H1 (cell line): ENCODE results near the gene ASB3. TPM values are rescaled to one million over a fixed set of nuclear protein-coding genes. Genes with fewer than 3 reads are reported as not detected.

Experiments
- ATF2 ChIP-seq: IDR thresholded peaks from 2 replicates; pipeline ENCODE4 v1.6.1; 2012; ENCODE audit warnings: low read length, inconsistent platforms
- ATF3 ChIP-seq: IDR thresholded peaks from 2 replicates; pipeline ENCODE4 v1.6.1; 2011; ENCODE audit warnings: low read depth, mild to moderate bottlenecking, low read length; ENCODE audit not compliant: insufficient read depth
- CHD7 ChIP-seq: fragments of 300-600 bp; sonication (generic); IDR thresholded peaks from 2 replicates; pipeline ENCODE4 v1.7.1; 2012; ENCODE audit warnings: low read length, moderate library complexity, mild to moderate bottlenecking, inconsistent platforms; ENCODE audit not compliant: insufficient replicate concordance
- FOSL1 ChIP-seq: IDR thresholded peaks from 2 replicates; pipeline ENCODE4 v1.6.1; 2011; ENCODE audit warnings: mild to moderate bottlenecking, low read depth, low read length, moderate library complexity; ENCODE audit not compliant: insufficient read depth
- JUN ChIP-seq: IDR thresholded peaks from 2 replicates; pipeline ENCODE4 v1.6.1; 2011; ENCODE audit warnings: low read depth, mild to moderate bottlenecking, improper control_type of control experiment, low read length
- POLR2AphosphoS5 ChIP-seq: IDR thresholded peaks from 2 replicates; pipeline ENCODE4 v1.6.1; 2011; ENCODE audit warnings: low read depth, low read length
- SIX5 ChIP-seq: IDR thresholded peaks from 2 replicates; pipeline ENCODE4 v1.6.1; 2011; ENCODE audit warnings: mild to moderate bottlenecking, low read depth, low read length
- SP4 ChIP-seq: IDR thresholded peaks from 2 replicates; pipeline ENCODE4 v1.6.1; 2012; ENCODE audit warnings: low read length, inconsistent platforms
- polyA plus RNA-seq, 7 experiments: library from polyadenylated mRNA; depleted of rRNA in 3 of 7; stranded (reverse) in 5 of 7; unstranded in 2 of 7; fragments of >200 nt in 5 of 7; fragments of 200-250 nt in 2 of 7; gene quantifications; 1 replicate in 5 of 7; 2 replicates in 1 of 7; 4 replicates in 1 of 7; pipeline versions ENCODE4 v1.2.1 to v1.2.3, GENCODE V29; 2011 to 2013; ENCODE audit warnings: missing spikeins in 2 of 7, mixed read lengths in 2 of 7
- total RNA-seq: library from RNA; stranded (reverse); fragmentation: NEBNext Ultra II Directional; extraction: Animal tissue kit (Norgen Biotek cat#: 25700); gene quantifications from 2 replicates; pipeline ENCODE4 v1.2.1, GENCODE V29; 2021

Gene ASB3
- total and polyA plus RNA-seq, 2 of the 8 experiments (the other 6 are each of a cell fraction or from before 2014, with no cell fraction given), result 22.6 to 25.4 TPM

DNA sequence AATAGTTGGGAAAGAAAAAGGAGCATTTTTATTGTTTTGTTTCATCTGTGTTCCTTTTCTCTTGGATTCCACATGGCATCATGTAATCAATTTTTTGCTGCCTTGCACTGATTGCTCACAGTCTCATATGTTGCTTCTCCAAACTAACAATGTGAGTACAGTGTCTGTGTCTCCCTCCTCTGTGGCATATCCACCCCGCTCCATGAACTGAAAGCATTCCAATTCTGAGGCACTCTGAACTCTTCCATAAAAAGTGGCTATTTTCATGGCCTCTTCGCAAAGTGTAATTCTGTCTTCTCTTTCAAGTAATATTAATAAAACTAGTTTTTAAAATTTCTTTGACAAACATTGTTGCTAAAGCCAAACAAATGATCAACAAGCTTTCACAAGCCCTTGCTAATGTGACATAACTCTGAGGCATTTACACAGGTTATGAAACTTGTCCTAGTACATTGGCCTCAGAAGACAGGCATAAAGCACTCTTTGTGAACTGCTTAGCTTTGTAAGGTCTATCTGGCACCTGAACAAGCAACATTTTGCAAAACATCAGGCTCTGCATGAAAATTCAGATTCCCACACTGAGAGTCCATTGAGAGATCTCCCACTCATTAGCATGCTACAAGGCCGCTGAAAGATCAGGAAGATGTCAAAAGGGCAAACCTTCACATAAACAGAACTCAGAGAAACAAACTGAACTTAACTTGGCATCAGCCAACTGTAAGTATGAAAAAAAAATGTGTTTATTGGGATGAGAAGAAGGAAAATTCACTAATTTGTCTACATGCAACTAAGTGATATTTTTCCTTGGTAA, 40.0 kb upstream of the ASB3 start (continued):
- TF ChIP-seq CHD7 (no peak), ATF3 (no peak), JUN (no peak), SP4 (no peak), ATF2 (no peak), FOSL1 (no peak), POLR2AphosphoS5 (no peak), SIX5 (no peak)
